ENCODE results near the gene MYLK.
A peak's percentile ranks its signal among the peaks of the same experiment; 100 is the strongest.

The MYLK gene

GRCh38 chr3:123766193-123767008 lies 117.7 kb downstream of the MYLK start:
- no peak for DNase-seq

GRCh38 chr3:123765475-123766128 lies 118.5 kb downstream of the MYLK start:
- DNase-seq: no peak

DNA sequence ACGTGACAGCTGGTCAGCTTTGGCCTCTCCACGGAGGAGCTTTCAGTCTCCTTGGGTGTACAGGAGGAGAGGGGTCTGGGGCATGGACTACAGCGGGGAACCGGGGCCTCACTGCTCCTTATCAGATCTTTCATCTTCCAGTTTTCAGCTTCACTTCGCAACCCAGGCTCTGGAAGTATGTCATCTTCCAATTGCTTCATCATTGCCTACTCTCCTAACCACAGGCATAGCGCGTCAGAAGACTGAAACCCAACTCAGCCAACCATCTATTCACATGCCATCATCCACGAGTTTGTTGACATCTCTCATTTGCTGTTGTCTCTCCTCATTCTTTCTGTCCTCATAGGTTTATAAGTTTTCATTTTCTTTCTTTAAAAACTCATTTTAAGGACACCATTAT lies 119.5 kb downstream of the MYLK start:
- DNase-seq: no peak

GRCh38 chr3:123762805-123763204 lies 121.3 kb downstream of the MYLK start:
- no peak for DNase-seq

GRCh38 chr3:123760817-123761216 lies 123.3 kb downstream of the MYLK start:
- DNase-seq: no peak

- DNase-seq: no peak
These were observed 124.3 kb downstream of the MYLK start for GRCh38 chr3:123759871-123760270.

DNA sequence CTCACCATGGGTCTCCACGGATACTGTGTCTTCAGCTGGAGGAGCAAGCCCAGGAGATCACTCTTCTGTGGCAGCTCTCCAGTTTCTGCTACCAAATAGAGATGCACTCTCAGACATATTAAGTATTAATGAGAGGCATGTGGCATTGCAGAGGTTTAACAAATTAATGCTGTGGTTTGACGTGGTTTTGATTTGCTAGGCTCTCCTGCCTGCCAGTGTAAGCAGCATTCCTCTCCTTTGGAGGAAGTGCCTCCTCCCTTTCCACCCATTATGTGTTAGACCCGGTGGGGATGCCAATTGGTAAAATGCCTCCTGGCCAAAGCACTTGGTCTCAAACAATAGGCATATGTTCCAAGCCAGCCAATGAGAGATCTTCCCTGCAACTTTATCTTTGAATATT lies 124.8 kb downstream of the MYLK start:
- DNase-seq: no peak

DNA sequence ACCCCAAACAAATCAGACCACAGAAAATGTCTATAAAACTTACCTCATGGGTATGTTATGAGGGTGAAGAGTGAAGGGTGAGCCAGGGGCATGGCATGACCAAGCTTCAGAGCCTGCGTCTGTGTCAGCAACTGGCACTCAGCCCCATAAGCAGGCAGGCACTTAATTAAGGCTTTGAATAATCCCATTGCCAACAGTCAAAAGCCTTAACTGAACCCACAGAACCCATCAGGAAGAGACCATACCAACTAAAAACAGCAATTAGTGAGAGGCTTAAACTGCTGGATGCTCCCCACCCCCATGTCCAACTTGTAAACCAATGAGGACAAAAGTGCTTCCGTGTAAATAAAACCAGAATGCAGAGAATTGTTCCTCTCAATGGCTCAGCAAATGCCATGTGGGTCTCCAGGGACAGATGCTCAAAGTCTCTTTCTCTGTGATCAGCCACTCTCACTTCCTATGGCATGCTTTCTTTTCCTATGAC lies 126.0 kb downstream of the MYLK start:
- DNase-seq: peak; percentile 68

GRCh38 chr3:123757281-123757940 lies 126.7 kb downstream of the MYLK start:
- no peak for DNase-seq

GRCh38 chr3:123755501-123755900 lies 128.6 kb downstream of the MYLK start:
- no peak for DNase-seq

GRCh38 chr3:123755085-123755484 lies 129.0 kb downstream of the MYLK start:
- DNase-seq: no peak

GRCh38 chr3:123753286-123753685 lies 130.8 kb downstream of the MYLK start:
- DNase-seq: no peak

- no peak for DNase-seq
These were observed 131.9 kb downstream of the MYLK start for GRCh38 chr3:123752228-123752627.

DNA sequence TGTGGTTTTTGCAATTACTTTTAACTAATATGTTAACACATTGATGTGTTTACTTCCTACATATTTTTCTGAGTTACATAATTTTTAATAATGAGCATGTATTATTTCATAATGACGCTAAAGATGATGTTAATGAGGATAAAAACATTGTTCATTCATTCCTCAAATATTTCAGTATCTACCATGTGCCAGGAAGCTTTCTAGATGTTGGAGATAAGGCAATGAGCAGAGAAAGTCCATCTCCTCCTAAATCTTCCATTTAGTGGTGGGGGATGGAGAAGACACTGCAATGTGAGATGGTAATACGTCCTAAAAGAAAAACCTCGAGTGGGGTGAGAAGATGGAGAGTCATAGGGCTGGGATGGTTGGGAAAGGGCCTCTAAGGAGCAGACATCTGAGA lies 132.7 kb downstream of the MYLK start:
- DNase-seq: no peak

DNA sequence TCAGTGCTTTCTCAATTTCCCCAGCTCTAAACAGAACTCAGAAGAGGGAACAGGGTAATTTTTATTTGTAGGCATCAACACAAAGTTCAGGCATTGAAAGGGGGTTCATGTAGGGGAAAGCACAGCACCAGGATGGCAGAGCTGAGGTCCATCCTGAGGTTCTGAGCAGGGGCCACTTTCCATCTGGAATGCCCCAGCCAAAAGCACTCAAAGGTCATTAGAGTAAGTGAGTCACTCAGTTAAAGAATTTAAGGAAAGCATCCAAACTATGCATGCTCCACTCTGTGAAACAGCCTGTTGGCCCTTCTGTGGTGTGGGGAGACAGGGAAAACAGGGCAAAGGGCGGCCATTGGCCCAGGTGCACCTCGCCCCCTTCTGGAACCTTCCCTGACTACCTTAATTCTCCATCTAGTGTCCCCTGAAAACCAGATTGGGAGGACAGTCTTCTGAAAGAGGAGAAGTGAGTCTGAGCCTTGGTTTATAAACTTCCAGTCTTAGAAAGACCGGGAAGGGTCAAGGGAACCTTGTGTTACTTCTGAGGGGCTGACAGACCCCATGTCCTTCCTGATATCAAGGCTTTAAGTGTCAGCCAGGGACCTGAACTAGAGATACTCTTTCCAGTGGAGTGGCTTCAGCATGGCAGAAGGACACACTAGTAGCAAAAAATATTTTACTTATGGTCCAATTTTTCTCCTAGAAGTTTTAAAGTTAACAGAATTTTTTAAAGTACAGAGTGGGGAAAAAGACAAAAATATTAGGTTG lies 133.3 kb downstream of the MYLK start:
- no peak for DNase-seq

DNA sequence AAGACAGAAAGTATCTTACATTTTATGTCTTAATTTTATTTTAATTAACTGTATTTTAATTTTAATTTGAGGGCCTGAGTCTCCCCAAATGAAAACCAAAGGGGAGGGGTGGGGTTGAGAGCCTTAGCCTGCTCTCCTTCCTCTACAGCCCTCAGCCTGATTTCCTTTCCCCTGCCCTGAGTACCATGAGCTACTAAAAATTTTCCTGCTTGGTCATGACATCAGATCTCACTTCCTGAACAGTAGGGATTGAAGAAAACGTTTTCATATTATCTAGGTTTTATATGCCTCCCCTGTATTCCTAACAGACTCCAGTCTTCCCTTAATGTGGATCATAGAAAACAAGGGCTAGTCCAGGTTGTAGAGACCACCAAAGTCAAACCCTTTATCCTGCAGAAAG lies 133.9 kb downstream of the MYLK start:
- no peak for DNase-seq

DNA sequence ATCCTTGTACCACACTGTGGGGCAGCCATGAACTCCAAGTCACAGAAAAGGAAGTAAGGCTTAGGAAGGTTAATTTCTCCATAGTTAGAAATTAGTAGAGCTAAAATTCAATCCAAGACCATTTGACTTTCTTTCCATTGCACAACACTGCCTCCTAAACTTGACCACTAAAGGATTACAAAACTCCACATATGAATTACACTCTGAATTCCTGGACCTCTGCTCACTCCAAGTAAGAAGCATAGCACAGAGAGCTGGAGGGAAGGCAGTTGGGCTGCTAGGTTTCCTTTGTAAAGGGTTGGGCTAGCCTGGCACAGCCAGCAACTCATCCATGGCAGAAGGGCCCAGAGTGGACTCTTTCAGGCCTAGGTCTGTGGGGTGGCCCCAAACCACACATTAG lies 134.4 kb downstream of the MYLK start:
- no peak for DNase-seq

GRCh38 chr3:123745184-123745855 lies 138.8 kb downstream of the MYLK start:
- no peak for DNase-seq

- no peak for DNase-seq
These were observed 140.1 kb downstream of the MYLK start for GRCh38 chr3:123744064-123744463.

DNA sequence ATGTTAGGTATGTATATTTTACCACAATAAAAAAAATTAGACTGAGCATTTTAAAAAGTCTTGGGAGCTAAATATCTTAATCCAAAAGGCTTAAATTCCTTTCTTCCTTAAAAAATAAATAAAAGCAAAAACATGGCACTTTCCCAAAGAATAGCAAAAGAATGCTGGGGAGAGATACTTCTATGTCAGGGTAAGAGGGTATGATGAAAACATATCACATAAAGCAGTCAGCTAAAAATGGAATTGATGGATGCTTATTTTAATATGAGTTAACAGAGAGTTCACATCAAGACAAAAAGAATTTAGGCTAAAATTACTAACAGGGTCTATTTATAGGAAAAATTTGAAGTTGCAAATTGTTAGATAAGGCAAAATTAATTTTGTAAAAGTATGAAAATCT lies 141.0 kb downstream of the MYLK start:
- no peak for DNase-seq

- DNase-seq: no peak
These were observed 143.1 kb downstream of the MYLK start for GRCh38 chr3:123741041-123741511.

DNA sequence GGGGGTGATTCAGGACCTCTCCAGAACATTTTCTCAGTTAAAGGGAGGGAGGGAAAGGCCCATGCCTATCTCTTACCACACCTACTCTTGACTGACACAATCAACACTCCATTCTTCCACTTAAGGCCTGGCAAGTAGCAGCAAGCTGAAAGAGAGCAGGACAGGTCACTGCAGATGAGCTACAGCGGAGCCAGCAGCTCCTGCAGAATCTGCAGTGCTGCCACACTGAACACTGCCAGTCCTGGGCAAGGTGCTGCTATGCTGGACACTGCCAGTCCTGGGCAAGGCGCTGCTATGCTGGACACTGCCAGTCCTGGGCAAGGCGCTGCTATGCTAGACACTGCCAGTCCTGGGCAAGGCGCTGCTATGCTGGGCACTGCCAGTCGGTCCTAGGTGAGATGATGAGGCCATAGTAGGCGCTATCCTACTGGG lies 143.7 kb downstream of the MYLK start:
- DNase-seq: no peak

All from NCI-H1092 treated with DMSO at 0.1 percent for 48 hours (cell line).